A549 treated with CORT108297 at 1 μM for 4 hours (cell line): ENCODE measurements around the gene MARVELD1. TPM values are rescaled to one million over a fixed set of nuclear protein-coding genes. Genes with fewer than 3 reads are reported as not detected.

Source experiments
- total RNA-seq: library from RNA; stranded (reverse); fragments of 200-300 nt; extraction: Qiagen RNA extraction; gene quantifications from 5 replicates; pipeline ENCODE4 v1.2.3, GENCODE V29; 2022

The MARVELD1 gene
- 38.2 to 49.0 TPM (median 42.4 TPM) in 5 replicates for total RNA-seq

DNA sequence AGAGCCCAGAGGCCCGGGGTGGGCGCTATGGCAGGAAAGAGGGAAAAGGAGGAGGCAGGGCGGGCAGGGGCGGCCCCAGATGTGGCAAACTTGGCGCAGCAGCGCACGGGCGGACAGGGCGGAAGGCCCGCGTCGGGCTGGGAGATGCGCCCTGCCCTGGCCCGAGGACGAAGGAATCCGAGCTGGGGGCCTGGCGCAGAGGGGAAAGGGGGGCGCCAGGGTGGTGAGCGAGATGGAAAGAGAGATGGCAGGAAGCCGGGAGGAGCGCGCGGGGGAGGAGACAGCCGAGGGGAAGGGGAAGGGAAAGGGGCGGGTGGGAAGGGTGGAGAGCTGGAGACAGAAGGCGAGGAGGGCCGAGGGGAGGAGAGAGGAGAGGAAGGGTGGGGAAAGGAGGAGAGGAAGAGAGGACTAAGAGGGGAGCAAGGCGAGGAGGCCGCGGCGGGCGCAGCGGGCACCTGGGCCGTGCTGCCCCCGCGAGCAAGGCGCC, at the start of gene MARVELD1:
Gene MARVELD1 (plus strand): TSS at position 392 of the 487 bp plus-strand sequence. CDS start 147 bp downstream, outside the sequence.

GRCh38 chr10:97686962-97687784, 26.4 kb upstream of the MARVELD1 start, which contains the start of gene AVPI1:
Gene AVPI1, minus strand, starts transcription at chr10:97687241. Its CDS starts 7,336 bp downstream, at chr10:97679905.

DNA sequence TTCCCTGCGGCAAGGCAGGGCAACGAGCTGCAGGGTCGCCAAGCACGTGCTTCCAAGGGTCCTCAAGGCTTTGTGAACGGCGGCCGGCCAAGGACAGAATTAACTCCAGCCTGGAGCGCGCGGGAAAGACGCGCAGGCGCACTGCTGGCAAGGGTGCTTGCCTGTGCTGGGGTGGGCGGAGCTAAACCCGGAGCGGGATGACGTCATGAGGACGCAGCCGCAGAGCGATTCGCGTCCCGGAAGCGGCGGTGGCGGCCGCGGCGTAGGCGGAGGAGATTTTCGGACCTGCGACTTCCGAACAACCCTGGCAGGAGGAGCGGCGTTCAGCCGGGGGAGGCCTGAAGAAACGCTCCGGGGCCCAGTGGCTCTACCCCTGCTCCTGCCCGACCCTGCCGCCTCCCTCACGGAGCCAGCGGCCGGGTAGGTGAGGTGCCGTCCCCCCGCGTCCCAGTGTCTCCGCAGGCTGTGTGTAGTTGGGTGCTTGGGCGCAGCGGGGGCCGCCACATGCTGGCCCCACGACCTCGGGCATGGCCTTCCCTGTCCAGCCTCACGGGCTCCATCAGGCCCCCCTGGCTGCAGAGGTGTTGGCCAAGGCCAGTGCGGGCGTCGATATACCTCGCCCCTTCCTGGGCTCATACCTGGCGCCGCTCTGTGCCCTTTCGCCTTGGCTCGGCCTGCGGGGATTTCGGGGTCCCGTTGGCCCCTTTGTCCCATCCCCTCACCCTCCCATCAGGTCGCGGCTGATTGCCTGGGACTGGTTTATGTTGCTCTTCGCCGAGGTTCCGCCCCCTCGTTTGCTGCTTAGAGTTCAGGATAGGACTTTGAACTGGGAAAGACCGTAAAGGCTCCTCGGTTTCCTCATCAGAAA, 23.6 kb downstream of the MARVELD1 start, which contains the start of gene ZFYVE27:
Gene ZFYVE27 (plus strand): TSS at position 227 of the 868 bp plus-strand sequence. CDS start 1,350 bp downstream, outside the sequence.

Other genes with a start within 250 kb of the MARVELD1 start
- 42.0 to 51.0 TPM (median 48.0 TPM) in 5 replicates for gene MMS19, start 215.3 kb upstream of the MARVELD1 start, total RNA-seq
- gene UBTD1, start 214.8 kb upstream of the MARVELD1 start, total RNA-seq = 14.9 to 21.2 TPM (median 19.4 TPM) in 5 replicates
- 3.6 to 6.0 TPM (median 4.7 TPM) in 5 replicates for gene ANKRD2, start 141.0 kb upstream of the MARVELD1 start, total RNA-seq
- gene HOGA1, start 129.3 kb upstream of the MARVELD1 start, total RNA-seq = 0.76 to 1.8 TPM (median 1.1 TPM) in 5 replicates
- gene C10orf62, start 124.0 kb upstream of the MARVELD1 start, total RNA-seq = 0.10 TPM in 1 of 5 replicates, not detected in the others
- gene MORN4, start 80.2 kb upstream of the MARVELD1 start, total RNA-seq = 6.7 to 8.7 TPM (median 7.6 TPM) in 5 replicates
- 25.3 to 30.3 TPM (median 28.6 TPM) in 5 replicates for gene PI4K2A, start 73.1 kb upstream of the MARVELD1 start, total RNA-seq
- 67.2 to 122 TPM (median 92.9 TPM) in 5 replicates for gene AVPI1, start 26.5 kb upstream of the MARVELD1 start, total RNA-seq
- 17.5 to 27.1 TPM (median 24.9 TPM) in 5 replicates for gene ZFYVE27, start 23.4 kb downstream of the MARVELD1 start, total RNA-seq
- 1.2 to 2.8 TPM (median 2.4 TPM) in 5 replicates for gene SFRP5, start 58.3 kb downstream of the MARVELD1 start, total RNA-seq
- gene GOLGA7B, start 136.1 kb downstream of the MARVELD1 start, total RNA-seq = 3.5 to 5.4 TPM (median 4.6 TPM) in 5 replicates